ENCODE results near the gene MSMP. TPM values are rescaled to one million over a fixed set of nuclear protein-coding genes. Genes with fewer than 3 reads are reported as not detected.

MSMP gene
- total and polyA plus RNA-seq, 2 donors (not counting 1 experiment from before 2014, with no cell fraction given): 2.3 to 3.9 TPM

DNA sequence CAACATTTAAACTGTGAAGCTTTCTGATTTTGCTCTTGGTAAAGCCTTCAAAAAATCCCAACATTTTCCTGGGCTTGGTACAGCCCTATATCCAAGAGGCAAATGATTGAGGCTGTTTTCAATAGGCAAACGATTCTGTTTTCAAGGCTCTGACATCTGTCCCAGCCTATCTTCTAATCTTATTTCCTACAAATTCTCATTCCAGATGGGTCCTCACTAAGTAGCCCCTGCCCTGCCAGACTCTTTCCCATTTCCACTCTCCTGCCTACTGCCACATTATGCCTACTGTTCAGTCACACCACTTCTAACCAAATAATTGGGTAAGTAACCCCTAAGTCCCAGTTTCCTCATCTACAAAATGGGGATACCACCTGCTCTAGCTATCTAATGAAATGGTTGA lies 8.5 kb downstream of the MSMP start:
- Histone ChIP-seq H3K36me3 (replicated peaks in 1 of 2; ENCODE audit: control extremely low read depth in 1 of 2, control insufficient read depth in 1 of 2, extremely low read depth in 1 of 2, insufficient read depth in 2 of 2, low read length in 1 of 2) (peaks cover 0 to 42% of the 10 kb centered on the region in 2 experiments), H3K27ac (ENCODE audit: low read length in 2 of 2) (no peak overlapping the region), H3K27me3 (replicated peaks in 1 of 4; ENCODE audit: control extremely low read depth in 1 of 4, control insufficient read depth in 3 of 4, insufficient read depth in 4 of 4, low read length in 3 of 4) (no peaks in the 10 kb centered on the region), H2AFZ (ENCODE audit: insufficient read depth, low read depth, low read length, poor library complexity, severe bottlenecking) (no peak overlapping the region), H3K4me1 (ENCODE audit: control insufficient read depth in 2 of 2, insufficient read depth in 2 of 2, low read length in 2 of 2) (peaks cover 37 to 44% of the 10 kb centered on the region in 2 donors), H4K20me1 (ENCODE audit: control insufficient read depth, insufficient read depth, low read length, poor library complexity, severe bottlenecking) (peaks cover 44% of the 10 kb centered on the region), H3K9me3 (ENCODE audit: control extremely low read depth in 1 of 3, control insufficient read depth in 2 of 3, insufficient read depth in 1 of 3, low read length in 2 of 3) (no peaks in the 10 kb centered on the region), H3K79me2 (ENCODE audit: control insufficient read depth, insufficient read depth, low read length) (peaks cover 76% of the 10 kb centered on the region), H3K4me3 (ENCODE audit: control extremely low read depth in 1 of 5, extremely low read depth in 1 of 5, insufficient read depth in 1 of 5, low read depth in 2 of 5, low read length in 4 of 5) (no peak overlapping the region), H3K4me2 (replicated peaks; ENCODE audit: low read depth, low read length, poor library complexity, severe bottlenecking) (peak overlapping the region; percentile 13), H3K9ac (ENCODE audit: low read length) (no peak overlapping the region)
- CTCF ChIA-PET: interaction anchor here (0.7 to 9.4 kb wide), 5 partner anchors 11 to 135 kb away, joined by 4 to 142 read pairs (median 7); partner anchors contain the start of genes CREB3 and TLN1
- TF ChIP-seq, protein P1, sequence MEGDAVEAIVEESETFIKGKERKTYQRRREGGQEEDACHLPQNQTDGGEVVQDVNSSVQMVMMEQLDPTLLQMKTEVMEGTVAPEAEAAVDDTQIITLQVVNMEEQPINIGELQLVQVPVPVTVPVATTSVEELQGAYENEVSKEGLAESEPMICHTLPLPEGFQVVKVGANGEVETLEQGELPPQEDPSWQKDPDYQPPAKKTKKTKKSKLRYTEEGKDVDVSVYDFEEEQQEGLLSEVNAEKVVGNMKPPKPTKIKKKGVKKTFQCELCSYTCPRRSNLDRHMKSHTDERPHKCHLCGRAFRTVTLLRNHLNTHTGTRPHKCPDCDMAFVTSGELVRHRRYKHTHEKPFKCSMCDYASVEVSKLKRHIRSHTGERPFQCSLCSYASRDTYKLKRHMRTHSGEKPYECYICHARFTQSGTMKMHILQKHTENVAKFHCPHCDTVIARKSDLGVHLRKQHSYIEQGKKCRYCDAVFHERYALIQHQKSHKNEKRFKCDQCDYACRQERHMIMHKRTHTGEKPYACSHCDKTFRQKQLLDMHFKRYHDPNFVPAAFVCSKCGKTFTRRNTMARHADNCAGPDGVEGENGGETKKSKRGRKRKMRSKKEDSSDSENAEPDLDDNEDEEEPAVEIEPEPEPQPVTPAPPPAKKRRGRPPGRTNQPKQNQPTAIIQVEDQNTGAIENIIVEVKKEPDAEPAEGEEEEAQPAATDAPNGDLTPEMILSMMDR (IDR thresholded peaks at IDR 0.05): no peak
- no peak for TF ChIP-seq EZH2 (IDR thresholded peaks at IDR 0.05; ENCODE audit: borderline replicate concordance, insufficient read depth, low read depth, low read length, poor library complexity, severe bottlenecking)
- intact Hi-C loops (cut with micrococcal nuclease): no loop called here
- H3K27me3 Mint-ChIP-seq: no peaks in the 10 kb centered on the region
- no peak overlapping the region for H3K27ac Mint-ChIP-seq
- no peaks in the 10 kb centered on the region for H3K9me3 Mint-ChIP-seq (ENCODE audit: insufficient read depth)
- WGBS (ENCODE audit: insufficient coverage): 83% methylated on average over 1 of the region's 1 CpG
- DNase-seq (no peak), ATAC-seq (ENCODE audit: low read depth) (no peak)
- POLR2A ChIA-PET: no interaction called here
- H3K4me3 Mint-ChIP-seq: peak overlapping the region; percentile 43
- peaks cover 48% of the 10 kb centered on the region for H3K4me1 Mint-ChIP-seq

DNA sequence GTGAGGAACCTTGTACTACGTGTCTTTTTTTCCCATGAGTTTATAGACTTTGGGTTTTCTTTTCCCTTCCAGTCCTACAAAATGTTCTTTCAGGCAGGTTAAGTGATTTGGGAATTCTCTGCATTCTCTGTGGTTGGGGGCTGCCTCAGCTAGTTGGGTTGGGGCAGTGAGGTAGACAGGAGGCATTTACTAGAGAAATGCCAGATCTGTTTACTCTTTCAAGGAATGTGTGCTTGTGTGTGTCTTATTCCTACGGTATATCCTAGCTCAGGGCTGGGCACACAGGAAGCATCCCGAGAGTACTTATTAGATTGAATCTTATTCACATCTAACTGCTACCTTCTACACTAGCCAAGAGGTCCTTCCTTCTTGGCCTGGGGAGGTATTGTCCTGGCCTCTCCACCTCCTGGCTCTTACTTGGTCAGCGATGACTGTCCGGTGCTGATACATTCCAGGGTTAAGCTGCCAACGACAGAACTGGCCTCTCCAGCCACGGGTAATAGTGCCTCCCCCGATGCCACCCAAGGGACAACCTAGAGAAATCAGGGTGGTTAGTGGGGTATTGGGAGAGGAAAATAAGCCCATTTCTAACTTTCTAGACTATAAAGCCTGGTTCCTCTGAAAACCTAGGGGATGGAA lies 10.1 kb downstream of the MSMP start:
- Histone ChIP-seq H3K27ac (ENCODE audit: low read length in 2 of 2) (no peak overlapping the region), H3K4me3 (ENCODE audit: control extremely low read depth in 1 of 5, extremely low read depth in 1 of 5, insufficient read depth in 1 of 5, low read depth in 2 of 5, low read length in 4 of 5) (no peak overlapping the region), H3K9ac (ENCODE audit: low read length) (no peak overlapping the region), H3K4me2 (replicated peaks; ENCODE audit: low read depth, low read length, poor library complexity, severe bottlenecking) (no peak overlapping the region), H3K4me1 (ENCODE audit: control insufficient read depth in 2 of 2, insufficient read depth in 2 of 2, low read length in 2 of 2) (peaks cover 28 to 34% of the 10 kb centered on the region in 2 donors), H3K9me3 (ENCODE audit: control extremely low read depth in 1 of 3, control insufficient read depth in 2 of 3, insufficient read depth in 1 of 3, low read length in 2 of 3) (no peaks in the 10 kb centered on the region), H3K36me3 (replicated peaks in 1 of 2; ENCODE audit: control extremely low read depth in 1 of 2, control insufficient read depth in 1 of 2, extremely low read depth in 1 of 2, insufficient read depth in 2 of 2, low read length in 1 of 2) (peaks cover 0 to 55% of the 10 kb centered on the region in 2 experiments), H2AFZ (ENCODE audit: insufficient read depth, low read depth, low read length, poor library complexity, severe bottlenecking) (no peak overlapping the region), H3K79me2 (ENCODE audit: control insufficient read depth, insufficient read depth, low read length) (peaks cover 71% of the 10 kb centered on the region), H3K27me3 (replicated peaks in 1 of 4; ENCODE audit: control extremely low read depth in 1 of 4, control insufficient read depth in 3 of 4, insufficient read depth in 4 of 4, low read length in 3 of 4) (no peaks in the 10 kb centered on the region), H4K20me1 (ENCODE audit: control insufficient read depth, insufficient read depth, low read length, poor library complexity, severe bottlenecking) (peaks cover 44% of the 10 kb centered on the region)
- Mint-ChIP-seq H3K27me3 (no peaks in the 10 kb centered on the region), H3K4me1 (peaks cover 37% of the 10 kb centered on the region), H3K4me3 (no peak overlapping the region), H3K9me3 (ENCODE audit: insufficient read depth) (no peaks in the 10 kb centered on the region), H3K27ac (no peak overlapping the region)
- 100% methylated on average over 1 of the region's 8 CpGs for WGBS (ENCODE audit: insufficient coverage)
- intact Hi-C loops (cut with micrococcal nuclease): no loop called here
- ChIA-PET POLR2A (interaction anchor here (0.6 kb wide), 1 partner anchor 23 kb away, joined by 7 read pairs; no protein-coding TSS in a partner anchor), CTCF (interaction anchor here (1.1 to 9.4 kb wide), 5 partner anchors 9 to 82 kb away, joined by 3 to 142 read pairs (median 7); partner anchors contain the start of genes CREB3 and TLN1)
- DNase-seq: no peak
- no peak for ATAC-seq (ENCODE audit: low read depth)
- TF ChIP-seq, protein P1 (IDR thresholded peaks at IDR 0.05): no peak
- TF ChIP-seq EZH2 (IDR thresholded peaks at IDR 0.05; ENCODE audit: borderline replicate concordance, insufficient read depth, low read depth, low read length, poor library complexity, severe bottlenecking): no peak
